Neural crest cell (in vitro differentiated cells): Measurements from ENCODE around the gene PGF. TPM values are rescaled to one million over a fixed set of nuclear protein-coding genes. Genes with fewer than 3 reads are reported as not detected.

Experiments used
- DNase-seq: peaks from one replicate; pipeline ENCODE4 v3.0.0; 2021; ENCODE audit warnings: low read depth, mixed read lengths, low spot score
- H3K27ac Mint-ChIP-seq: one replicate; pipeline ENCODE4 v1.8.0; 2021; ENCODE audit warnings: mild to moderate bottlenecking, mixed read lengths; ENCODE audit not compliant: unreplicated experiment
- H3K27me3 Mint-ChIP-seq: 2 replicates; pipeline ENCODE4 v1.8.0; 2021; ENCODE audit warnings: low read depth, mild to moderate bottlenecking, mixed read lengths
- H3K36me3 Mint-ChIP-seq: 2 replicates; pipeline ENCODE4 v1.8.0; 2021; ENCODE audit warnings: low read depth, mild to moderate bottlenecking, mixed read lengths
- H3K4me1 Mint-ChIP-seq: 2 replicates; pipeline ENCODE4 v1.8.0; 2021; ENCODE audit warnings: mixed read lengths
- H3K4me3 Mint-ChIP-seq: one replicate; pipeline ENCODE4 v1.8.0; 2021; ENCODE audit warnings: mild to moderate bottlenecking, mixed read lengths
- H3K9me3 Mint-ChIP-seq: 2 replicates; pipeline ENCODE4 v1.8.0; 2021; ENCODE audit warnings: mixed read lengths
- total RNA-seq: library from RNA; stranded (reverse); gene quantifications from 2 replicates; pipeline ENCODE4 v1.2.1, GENCODE V29; 2021
- TF ChIP-seq, protein P1 (sequence below): fragments of 200-600 bp; sonication (generic); conservative IDR thresholded peaks from 2 replicates; pipeline ENCODE4 v1.5.0; 2021; ENCODE audit warnings: antibody characterized with exemption, mild to moderate bottlenecking

PGF gene
- total RNA-seq, 1 donor from 2014 or later, result 2.9 TPM

DNA sequence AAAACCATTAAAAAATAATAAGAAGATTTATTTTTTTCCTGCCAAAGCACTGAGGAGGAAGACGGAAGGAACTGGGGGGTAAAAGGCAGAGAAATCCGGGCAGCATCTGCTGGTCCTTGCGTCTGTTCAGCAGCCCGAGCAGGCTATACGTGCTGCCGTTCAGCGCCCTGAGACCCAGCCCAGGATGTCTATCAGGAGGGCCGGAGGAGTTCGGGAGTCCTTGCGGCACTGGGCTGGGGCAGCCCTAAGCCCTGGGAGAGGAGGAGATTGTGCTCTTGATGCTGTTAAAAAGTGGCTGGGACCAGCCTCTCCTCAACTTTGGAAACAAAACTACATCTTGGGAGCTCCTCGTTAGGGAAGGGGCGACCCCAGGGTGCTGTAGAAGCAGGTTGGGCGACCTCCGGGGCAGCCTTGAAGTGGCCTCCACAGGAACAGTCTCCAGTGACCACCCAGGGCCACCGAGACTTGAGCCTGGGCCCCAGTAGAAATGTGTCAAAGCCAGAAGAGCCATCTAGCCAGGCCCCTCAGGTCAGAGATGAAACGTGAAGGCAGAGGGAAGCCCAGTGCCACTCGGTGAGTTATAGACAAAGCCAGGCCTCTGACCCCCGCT is 14.3 kb downstream of the PGF start:
- H3K9me3 Mint-ChIP-seq, result no peaks in the 10 kb centered on the region
- TF ChIP-seq, protein P1, sequence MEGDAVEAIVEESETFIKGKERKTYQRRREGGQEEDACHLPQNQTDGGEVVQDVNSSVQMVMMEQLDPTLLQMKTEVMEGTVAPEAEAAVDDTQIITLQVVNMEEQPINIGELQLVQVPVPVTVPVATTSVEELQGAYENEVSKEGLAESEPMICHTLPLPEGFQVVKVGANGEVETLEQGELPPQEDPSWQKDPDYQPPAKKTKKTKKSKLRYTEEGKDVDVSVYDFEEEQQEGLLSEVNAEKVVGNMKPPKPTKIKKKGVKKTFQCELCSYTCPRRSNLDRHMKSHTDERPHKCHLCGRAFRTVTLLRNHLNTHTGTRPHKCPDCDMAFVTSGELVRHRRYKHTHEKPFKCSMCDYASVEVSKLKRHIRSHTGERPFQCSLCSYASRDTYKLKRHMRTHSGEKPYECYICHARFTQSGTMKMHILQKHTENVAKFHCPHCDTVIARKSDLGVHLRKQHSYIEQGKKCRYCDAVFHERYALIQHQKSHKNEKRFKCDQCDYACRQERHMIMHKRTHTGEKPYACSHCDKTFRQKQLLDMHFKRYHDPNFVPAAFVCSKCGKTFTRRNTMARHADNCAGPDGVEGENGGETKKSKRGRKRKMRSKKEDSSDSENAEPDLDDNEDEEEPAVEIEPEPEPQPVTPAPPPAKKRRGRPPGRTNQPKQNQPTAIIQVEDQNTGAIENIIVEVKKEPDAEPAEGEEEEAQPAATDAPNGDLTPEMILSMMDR, result no peak
- no peak for DNase-seq
- no peaks in the 10 kb centered on the region for H3K36me3 Mint-ChIP-seq
- peaks cover 7% of the 10 kb centered on the region for H3K4me1 Mint-ChIP-seq
- no peaks in the 10 kb centered on the region for H3K27me3 Mint-ChIP-seq
- H3K27ac Mint-ChIP-seq, result no peak overlapping the region
- H3K4me3 Mint-ChIP-seq, result no peak overlapping the region

DNA sequence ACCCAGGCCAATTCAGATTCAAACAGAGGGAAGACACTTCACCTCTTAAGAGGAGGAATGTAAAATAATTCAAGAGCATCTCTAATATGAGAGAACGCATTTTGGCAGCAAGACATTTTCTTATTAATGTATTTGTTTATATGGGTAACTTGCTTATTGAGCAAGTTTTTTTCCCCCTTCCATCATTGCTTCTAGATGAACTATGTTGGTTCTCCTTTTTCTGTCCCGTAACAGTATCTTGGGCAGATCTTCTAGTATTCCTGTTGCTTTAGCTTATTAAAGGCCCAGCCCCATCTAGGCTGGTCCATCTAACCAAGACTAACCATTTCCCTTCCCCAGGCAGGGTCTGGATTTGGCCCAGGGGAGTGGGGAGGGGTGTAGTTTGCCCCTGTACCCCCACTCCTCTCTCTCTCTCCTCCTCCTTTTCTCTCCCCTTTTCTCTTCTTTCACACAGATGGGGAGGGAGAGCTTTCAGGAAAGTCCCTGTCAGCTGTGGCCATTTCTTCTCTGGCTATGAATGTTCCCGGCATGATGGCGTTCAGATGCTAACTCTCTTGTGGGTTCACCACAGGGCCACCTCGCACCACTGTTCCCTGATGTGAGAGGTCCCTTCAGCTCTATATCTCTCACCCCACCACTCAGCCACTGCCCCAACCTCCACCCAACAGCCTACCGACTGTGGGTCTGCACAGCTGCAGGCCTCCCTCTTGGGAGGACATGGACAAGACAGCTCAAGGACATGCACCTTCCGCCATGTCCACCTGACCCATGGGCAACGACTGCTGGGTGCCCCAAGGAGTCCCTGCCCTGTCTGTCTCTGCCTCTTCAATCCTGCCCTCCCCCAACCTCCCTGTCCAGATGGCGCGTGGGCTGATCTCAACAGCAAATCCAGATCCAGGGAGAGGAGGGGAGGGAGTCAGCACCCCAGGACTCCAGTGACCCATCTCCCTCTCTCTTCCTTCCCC is 16.6 kb downstream of the PGF start:
- TF ChIP-seq, protein P1, result no peak
- no peaks in the 10 kb centered on the region for H3K9me3 Mint-ChIP-seq
- H3K27me3 Mint-ChIP-seq, result no peaks in the 10 kb centered on the region
- H3K36me3 Mint-ChIP-seq, result no peaks in the 10 kb centered on the region
- H3K4me3 Mint-ChIP-seq, result no peak overlapping the region
- peak overlapping the region; percentile 8 for H3K27ac Mint-ChIP-seq
- H3K4me1 Mint-ChIP-seq, result peaks cover 7% of the 10 kb centered on the region
- DNase-seq, result no peak

DNA sequence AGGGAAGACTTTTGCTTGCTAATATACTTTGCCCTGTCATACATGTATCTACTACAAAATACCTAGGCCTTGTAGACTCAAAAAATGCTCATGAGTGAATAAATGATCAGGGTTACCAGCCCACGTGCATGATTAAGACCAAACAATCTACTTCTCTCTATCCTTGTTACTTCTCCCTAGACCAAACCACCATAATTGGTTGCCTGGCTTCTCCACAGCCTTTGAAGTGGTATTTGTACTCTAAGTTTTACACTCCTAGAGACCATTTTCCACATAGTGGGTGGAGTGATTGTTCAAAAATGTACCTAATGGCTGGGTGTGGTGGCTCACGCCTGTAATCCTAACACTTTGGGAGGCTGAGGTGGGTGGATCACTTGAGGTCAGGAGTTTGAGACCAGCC is 18.2 kb downstream of the PGF start:
- Mint-ChIP-seq H3K27ac (no peak overlapping the region), H3K9me3 (no peaks in the 10 kb centered on the region), H3K27me3 (peaks cover 5% of the 10 kb centered on the region), H3K4me1 (peaks cover 13% of the 10 kb centered on the region), H3K36me3 (no peaks in the 10 kb centered on the region), H3K4me3 (no peak overlapping the region)
- TF ChIP-seq, protein P1, result no peak
- DNase-seq, result no peak

DNA sequence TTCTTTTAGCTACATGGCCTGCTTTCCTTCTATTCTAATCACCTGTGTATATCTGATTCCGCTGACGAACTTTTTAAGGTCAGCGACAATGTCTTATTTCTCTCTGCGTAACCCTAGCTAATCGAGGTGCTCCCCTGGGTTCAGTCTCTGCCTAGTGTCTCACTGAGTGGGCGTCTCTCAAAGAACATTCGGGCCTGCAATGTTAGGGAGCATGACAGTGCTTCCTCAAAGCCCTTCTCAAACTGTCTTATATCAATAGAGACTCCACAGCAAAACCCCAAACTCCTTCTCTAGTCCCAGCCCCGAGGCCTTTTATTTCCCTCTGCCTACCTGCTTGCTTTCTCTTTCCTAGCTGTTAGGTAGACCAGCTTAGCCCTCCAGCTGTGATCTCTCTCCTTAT is 18.7 kb downstream of the PGF start:
- TF ChIP-seq, protein P1, result no peak
- Mint-ChIP-seq H3K27me3 (peaks cover 5% of the 10 kb centered on the region), H3K36me3 (no peaks in the 10 kb centered on the region), H3K9me3 (no peaks in the 10 kb centered on the region), H3K4me1 (peaks cover 11% of the 10 kb centered on the region), H3K27ac (no peak overlapping the region), H3K4me3 (no peak overlapping the region)
- no peak for DNase-seq

DNA sequence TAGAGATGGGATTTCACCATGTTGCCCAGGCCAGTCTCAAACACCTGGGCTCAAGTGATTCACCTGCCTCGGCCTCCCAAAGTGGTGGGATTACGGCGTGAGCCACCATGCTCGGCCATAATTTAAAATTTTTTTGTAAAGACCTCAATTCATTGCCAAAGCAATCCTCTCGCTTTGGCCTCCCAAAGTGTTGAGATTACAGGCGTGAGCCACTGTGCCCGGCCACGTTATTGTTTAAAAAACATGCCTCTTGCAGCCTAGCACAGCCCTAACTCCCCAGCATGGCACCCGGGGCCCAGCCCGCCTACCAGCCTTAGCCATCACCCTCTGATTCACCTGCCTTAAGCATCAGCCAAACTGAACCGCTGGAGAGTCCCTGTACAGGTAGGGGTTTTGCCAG is 19.2 kb downstream of the PGF start:
- no peaks in the 10 kb centered on the region for H3K36me3 Mint-ChIP-seq
- peaks cover 7% of the 10 kb centered on the region for H3K4me1 Mint-ChIP-seq
- H3K27ac Mint-ChIP-seq, result no peak overlapping the region
- TF ChIP-seq, protein P1, result no peak
- no peak overlapping the region for H3K4me3 Mint-ChIP-seq
- no peaks in the 10 kb centered on the region for H3K9me3 Mint-ChIP-seq
- peaks cover 5% of the 10 kb centered on the region for H3K27me3 Mint-ChIP-seq
- no peak for DNase-seq
